ENCODE results near the gene CDS2. TPM values are rescaled to one million over a fixed set of nuclear protein-coding genes. Genes with fewer than 3 reads are reported as not detected.

CDS2 gene
- total and polyA plus RNA-seq, 2 of the 13 experiments (the other 11 are each of a cell fraction or from before 2014, with no cell fraction given), result 81.3 to 153 TPM

- TF ChIP-seq TFDP1 (CRISPR knock-in tag; IDR thresholded peaks at IDR 0.05; ENCODE audit: borderline replicate concordance), result no peak
- no peak for TF ChIP-seq ZNF292 (CRISPR knock-in tag; IDR thresholded peaks at IDR 0.05; ENCODE audit: borderline replicate concordance, low read depth)
- TF ChIP-seq ZFYVE20 (CRISPR knock-in tag; IDR thresholded peaks at IDR 0.05; ENCODE audit: borderline replicate concordance, low read depth), result no peak
- TF ChIP-seq ZNF496 (CRISPR knock-in tag; IDR thresholded peaks at IDR 0.05; ENCODE audit: insufficient replicate concordance), result no peak
- TF ChIP-seq IRF9 (CRISPR knock-in tag; IDR thresholded peaks at IDR 0.05; ENCODE audit: borderline replicate concordance), result no peak
- TF ChIP-seq ZEB1 (IDR thresholded peaks at IDR 0.05; ENCODE audit: insufficient replicate concordance, low read depth), result no peak
- TF ChIP-seq RARG (CRISPR knock-in tag; IDR thresholded peaks at IDR 0.05; ENCODE audit: low read depth), result no peak
- TF ChIP-seq KIAA2018 (CRISPR knock-in tag; IDR thresholded peaks at IDR 0.05; ENCODE audit: borderline replicate concordance), result no peak
- no peak for TF ChIP-seq NR0B2 (CRISPR knock-in tag; IDR thresholded peaks at IDR 0.05)
- no peak; the same call in 1 of the 2 replicates for TF ChIP-seq ZFP91 (CRISPR knock-in tag; IDR thresholded peaks at IDR 0.05; ENCODE audit: borderline replicate concordance)
- no peak for TF ChIP-seq TCF12 (IDR thresholded peaks at IDR 0.05)
- TF ChIP-seq TCF12 (CRISPR knock-in tag; IDR thresholded peaks at IDR 0.05), result no peak
- TF ChIP-seq ZNF614 (CRISPR knock-in tag; IDR thresholded peaks at IDR 0.05; ENCODE audit: borderline replicate concordance), result no peak; the same call in 1 of the 2 replicates
- TF ChIP-seq TRAFD1 (CRISPR knock-in tag; IDR thresholded peaks at IDR 0.05; ENCODE audit: borderline replicate concordance), result no peak
- TF ChIP-seq BHLHE40 (IDR thresholded peaks at IDR 0.05; ENCODE audit: low read length), result no peak
These were observed 6.7 kb upstream of the CDS2 start (continued) for GRCh38 chr20:5120185-5120476.

Measured in HepG2 (cell line).